ENCODE results near the gene DAGLA.

DNA sequence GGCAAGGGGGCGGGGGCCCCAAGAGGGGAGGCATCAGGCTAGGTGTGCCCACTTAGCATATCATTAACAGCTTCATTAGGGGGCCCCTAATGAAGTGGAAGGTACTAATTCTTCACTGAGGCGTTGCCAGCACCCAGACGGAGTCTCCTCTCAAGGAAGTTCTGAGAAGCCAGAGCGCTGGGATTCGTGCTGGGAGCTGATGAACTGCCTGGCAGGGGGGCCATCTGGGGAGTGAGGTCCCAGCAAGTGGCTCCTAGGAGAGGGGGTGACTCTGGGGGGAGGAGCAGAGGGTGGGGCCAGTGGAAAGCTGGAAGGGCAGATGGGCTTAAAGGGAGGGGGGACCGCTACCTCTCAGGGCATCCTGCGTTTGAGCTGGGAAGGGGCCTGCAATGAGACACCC is 29.8 kb downstream of the DAGLA start:
- no peak for TF ChIP-seq ZNF274 (IDR thresholded peaks at IDR 0.05; ENCODE audit: low read depth, low read length)
- TF ChIP-seq YY1 (IDR thresholded peaks at IDR 0.05; ENCODE audit: insufficient read depth, insufficient read length) = no peak
- no peak for TF ChIP-seq SUZ12 (IDR thresholded peaks at IDR 0.05; ENCODE audit: extremely low read depth, insufficient read depth, insufficient read length)

All from NT2/D1 (cell line).